GM18873 (cell line): ENCODE data around the gene RASGEF1C.

ENCODE experiments used
- ATAC-seq: cut with Tn5 transposase; IDR thresholded peaks from one replicate; pipeline ENCODE4 v1.9.1; 2021; ENCODE audit warnings: mild to moderate bottlenecking, moderate library complexity, moderate number of reproducible peaks; ENCODE audit not compliant: unreplicated experiment, low FRiP score

Gene RASGEF1C

GRCh38 chr5:180138976-180139730 is 69.9 kb downstream of the RASGEF1C start:
- no peak for ATAC-seq

- ATAC-seq: no peak
These were observed 70.6 kb downstream of the RASGEF1C start for GRCh38 chr5:180138214-180138975.

DNA sequence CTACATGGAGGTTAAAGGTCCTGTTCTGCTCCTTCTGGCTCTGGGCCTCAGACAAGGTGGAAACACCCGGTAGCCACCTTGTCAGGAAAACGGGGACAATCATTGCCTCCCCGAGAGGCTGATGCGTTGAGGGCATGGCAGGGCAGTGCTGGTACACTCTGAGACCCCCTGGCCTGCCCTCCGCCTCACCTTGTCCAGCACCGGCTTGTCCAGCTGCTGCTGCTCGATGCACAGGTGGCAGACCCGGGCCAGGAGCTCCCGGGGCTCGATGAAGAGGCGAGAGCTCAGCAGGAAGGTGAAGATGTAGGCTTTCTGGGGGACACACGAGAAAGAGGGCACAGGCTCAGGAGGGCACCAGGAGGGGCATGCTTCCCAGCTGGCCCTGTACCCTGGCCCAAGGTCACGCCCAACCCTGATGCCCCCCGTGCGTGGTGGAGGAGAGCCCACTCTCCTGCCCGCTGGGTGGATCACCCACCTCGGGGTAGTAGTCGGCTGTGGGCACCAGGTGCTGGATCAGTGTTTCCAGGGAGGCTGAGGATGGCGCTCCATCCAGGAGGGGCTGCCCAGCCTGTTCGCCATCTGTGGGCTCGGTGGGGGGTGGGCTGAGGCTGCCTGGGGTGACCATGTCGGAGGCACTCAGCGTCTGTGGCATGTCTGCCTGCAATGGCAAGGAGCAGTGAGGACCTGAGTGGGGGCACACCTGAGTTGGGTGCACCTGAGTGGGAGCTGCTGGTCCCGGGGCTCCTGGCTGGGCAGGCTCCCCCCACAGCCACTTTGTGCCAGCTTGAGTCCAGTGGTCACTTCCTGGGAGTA is 71.4 kb downstream of the RASGEF1C start:
- ATAC-seq: no peak

DNA sequence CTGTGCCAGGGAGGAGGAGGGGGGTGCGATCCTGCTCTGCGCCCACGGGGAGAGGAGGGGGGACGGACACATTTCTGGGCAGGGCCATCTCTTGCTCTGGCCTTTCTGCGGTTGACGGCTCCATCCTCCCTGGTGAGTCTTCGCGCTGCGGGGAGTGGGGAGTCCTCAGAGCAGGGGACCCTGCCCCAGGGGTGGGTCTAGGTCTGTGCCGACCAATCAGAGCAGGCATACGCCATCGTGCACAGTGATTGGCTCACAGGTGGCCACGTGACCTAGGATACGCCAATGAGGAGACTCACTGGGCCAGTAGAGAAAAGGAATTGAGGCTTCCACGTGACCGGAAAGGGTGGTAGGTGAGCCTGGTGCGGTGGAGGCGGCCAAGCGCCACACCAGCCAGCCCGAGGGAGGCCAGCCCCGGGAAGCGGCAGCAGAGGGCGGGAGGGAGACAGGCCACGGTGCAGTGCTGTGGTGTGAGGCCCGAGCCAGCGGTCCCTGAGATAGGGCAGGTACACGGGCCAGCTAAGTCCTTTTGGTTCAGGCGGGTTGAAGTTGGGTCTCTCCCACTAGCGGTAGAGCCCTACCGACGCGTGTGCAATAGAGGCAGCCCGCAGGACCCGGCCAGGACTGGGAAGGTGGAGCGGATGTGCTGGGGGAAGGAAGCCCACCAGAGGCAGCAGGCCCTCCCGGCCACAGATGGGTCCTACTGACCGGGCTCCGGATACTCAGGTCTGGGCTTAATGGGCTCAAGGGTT is 72.2 kb downstream of the RASGEF1C start:
- no peak for ATAC-seq

DNA sequence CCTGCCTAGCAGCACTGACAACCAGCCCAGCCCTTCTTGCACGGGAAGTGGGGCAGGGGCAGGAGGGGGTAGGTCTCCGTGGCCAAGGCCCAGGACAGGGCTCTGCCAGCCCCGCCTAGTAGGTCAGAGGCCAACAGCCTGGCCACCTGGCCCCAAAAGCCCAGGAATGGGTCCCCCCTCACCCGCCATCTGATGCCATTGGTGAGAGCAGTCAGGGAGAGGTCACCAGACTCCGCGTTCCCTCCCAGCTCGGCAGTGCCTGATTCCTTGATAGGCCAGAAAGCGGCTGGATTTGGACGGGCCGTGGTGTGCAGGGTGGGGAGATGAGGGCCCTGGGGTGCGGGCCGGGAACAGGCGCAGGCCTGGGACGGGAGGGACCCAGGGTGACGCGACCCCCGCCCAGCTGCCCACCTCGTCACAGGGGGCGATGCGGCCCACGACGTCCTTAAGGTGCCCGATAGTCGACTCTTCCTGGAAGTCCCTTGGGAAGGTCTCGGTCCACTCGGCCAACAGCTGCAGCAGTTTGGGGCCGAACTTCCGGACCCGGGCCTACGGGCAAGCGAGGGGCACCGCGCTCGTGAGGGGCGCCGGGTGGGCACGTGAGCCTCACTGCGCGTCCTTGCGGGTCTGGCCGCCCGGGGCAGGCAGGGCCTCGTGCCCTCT is 72.9 kb downstream of the RASGEF1C start:
- no peak for ATAC-seq

DNA sequence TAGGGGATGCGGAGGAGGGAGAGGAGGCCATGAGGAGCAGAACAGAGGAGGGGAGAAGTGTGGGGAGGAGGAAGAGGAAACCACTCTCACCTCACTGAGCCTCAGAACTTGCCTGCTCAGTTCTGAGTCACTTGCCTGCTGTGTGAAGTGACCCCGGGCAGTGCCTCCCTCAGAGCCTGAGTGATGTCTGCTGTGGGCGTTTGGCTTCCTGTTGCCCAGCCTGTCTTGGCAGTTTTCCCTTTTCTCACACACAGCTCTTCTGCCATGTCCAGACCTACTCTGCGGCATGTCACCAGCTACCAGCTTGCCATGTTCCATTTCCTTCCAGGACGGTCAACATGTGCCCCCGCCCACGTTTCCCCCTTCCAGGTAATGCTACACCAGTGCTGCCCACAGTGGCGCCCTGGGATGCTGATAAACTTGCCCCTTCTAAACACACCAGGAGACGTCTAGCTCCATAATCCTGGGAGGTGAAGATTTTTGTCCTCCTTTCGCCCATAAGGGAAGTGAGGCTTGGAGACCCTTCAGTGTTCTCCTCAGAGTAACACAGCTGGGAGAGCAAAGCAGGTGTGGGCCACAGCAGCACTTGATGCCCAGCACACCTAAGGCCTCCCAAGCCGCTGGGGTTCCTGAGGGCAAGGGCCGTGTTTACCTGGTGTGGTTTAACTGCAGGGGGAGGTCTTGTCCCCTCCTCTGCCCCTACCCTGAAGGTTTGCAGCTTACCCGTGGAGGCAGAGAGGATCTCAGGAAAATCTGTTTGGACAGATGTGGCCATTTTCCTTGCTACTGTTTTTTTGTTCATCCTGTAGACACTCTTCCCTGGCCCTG is 73.7 kb downstream of the RASGEF1C start:
- ATAC-seq: no peak

DNA sequence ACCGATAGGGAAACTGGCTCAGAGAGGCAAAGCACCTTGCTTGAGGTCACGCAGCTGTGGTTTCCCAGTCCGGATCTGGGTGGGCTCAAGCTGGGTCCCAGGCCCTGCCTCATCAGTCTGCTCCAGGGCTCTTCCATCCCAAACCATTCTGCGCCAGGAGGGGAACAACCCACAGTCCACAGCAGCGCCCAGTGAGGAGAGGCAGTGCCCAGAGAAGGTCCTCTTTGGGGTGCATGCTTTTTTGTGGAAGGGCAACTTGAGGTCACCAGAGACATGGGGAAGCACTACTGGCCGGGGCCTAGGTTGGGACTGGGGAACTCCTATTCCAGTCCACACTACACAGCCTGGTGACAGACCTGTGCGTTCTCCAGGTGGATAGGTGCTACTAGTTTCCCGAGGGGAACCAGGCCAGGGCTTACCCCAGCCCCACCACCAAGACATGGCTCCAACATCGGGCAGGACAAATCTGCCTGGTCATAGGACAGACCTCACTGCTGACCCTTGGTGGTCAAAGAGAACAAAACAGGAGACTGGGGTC is 75.0 kb downstream of the RASGEF1C start:
- ATAC-seq: no peak

GRCh38 chr5:180133551-180133950 is 75.5 kb downstream of the RASGEF1C start:
- ATAC-seq: no peak

- no peak for ATAC-seq
These were observed 76.0 kb downstream of the RASGEF1C start for GRCh38 chr5:180133060-180133459.

DNA sequence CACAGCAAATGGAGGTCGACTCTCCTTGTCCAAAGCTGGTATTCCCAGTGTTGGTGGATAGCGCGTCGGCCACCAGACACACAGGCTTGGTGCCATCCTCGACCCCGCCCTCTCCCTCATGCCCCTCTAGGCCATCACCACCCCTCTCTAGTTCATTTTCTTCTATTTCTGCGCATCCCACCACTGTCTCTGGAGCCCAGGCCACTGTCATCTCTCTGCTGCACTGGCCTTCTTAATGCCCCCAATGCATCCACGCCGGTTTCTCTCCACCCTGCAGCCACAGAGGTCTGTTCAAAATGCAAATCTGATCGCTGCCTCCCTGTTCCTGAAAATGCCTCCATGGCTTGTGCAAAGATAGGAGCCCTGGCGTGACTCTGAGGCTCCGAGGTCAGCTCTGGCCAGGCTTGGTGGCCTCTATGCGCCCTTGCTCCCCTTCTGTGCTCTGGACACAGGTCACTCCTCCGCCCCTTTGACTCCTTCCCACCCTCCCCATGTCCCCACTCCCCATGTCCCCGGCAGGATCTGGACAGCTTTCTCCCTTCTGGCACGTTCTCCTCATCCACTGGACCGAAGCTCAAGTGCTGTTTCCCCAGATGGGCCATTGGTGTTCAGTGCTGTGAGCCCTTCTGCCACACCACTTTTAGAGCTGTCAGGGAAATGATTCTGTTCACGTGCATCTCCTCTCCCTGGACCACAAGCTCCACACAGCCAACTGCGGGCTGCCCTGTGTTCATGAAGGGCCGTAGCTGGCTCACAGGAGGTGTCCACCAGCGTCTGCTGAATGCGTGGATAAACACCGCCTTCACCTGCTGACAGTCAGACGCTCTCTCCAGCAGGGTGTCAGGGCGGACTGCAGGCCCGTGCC is 77.9 kb downstream of the RASGEF1C start:
- no peak for ATAC-seq

- ATAC-seq: no peak
These were observed 78.6 kb downstream of the RASGEF1C start for GRCh38 chr5:180130291-180130869.

- no peak for ATAC-seq
These were observed 79.5 kb downstream of the RASGEF1C start for GRCh38 chr5:180129291-180130190.

- no peak for ATAC-seq
These were observed 80.2 kb downstream of the RASGEF1C start for GRCh38 chr5:180128671-180129261.

DNA sequence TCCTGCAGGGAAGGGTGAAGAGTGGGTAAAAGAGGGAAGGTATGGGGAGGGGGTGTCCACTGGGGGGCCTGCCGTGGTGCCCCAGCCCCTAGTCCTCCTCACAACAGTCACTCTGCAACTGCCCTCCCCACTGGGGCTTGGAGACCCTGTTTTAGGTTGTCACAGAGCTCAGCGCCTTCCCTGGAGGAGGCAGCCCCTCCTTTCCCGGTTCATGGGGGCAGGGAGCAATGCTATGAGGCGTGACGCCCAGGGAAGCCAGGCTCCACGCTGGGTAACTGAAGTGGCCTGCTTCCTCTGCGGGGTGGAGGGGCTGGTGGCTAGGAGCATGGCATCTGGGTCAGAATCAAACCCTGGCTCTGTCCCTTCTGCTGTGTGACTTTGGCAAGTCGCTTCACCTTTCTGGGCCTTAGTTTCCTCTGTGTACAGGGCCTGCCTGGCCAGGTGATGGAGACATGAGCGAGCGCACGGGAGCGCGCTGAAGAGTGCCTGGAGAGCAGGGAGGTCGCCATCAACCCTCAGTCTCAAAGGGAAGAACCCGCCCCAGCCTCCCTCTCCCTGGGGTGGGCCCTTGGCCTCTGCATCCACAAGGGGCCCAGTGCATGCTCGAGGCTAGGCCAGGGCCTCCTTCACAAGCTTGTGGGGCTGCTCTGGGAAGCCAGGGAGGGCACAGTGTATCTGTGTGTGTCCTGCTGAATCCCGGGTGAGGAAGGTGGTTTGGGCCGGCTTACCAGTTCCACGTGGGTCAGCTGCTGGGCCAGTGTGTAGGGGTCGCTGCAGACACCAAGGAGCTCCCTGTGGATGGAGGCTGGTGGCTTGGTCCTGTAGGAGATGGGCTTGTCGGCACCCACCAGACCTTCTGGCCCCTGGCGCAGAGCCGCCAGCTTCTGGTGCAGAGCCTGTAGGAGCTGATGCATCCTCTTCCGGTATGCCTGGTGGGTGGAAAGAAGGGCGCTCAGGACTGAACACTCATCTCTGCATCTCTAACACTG is 81.0 kb downstream of the RASGEF1C start:
- ATAC-seq: no peak
